HG03342 (cell line): ENCODE results near the gene SEMA6C.
"Not testable (repeated sequence)": the region's sequence is repeated elsewhere in the genome, so short reads cannot be mapped to it uniquely, and the experiment has no call there.

Experiments
- ATAC-seq: cut with Tn5 transposase; IDR thresholded peaks from one replicate; pipeline ENCODE4 v1.9.1; 2021; ENCODE audit warnings: mild to moderate bottlenecking, moderate library complexity; ENCODE audit not compliant: unreplicated experiment

The SEMA6C gene

DNA sequence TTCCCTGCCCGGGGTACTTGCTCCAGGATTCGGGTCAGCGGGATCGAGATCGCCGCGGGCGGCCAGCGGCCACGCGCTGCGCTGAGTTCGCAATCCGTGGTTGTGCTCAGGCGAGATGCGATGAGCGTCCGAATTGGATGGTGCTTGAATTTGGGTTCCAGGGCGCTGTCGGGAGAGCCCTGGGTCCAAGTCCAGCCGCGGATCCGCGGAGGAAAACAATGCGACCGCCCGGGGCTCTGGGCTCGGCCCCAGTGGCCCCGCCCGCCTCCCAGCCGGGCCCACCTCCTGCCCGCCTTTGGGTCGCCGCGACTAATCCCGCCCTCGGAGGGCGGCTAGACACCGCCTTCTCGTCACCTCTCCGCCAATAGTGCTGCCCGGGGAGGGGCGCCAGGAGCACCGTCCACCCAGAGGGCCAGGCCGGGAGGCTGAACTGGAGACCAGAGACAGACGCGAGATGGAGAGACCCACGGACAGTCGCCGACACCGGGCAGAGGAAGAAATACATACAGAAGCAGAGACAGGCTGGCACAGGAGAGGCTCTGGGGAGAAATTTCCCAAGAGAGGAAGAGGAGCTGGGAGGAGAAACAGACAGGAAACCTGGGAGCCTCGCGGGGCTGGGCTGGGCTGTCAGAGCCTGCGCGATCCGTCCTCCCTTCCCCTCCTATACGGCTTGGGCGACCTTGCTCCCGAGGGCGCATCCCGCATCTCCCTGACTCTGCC lies at the start of gene SEMA6C:
Gene SEMA6C (minus strand): TSS at position 220 of the 720 bp plus-strand sequence. CDS start 4,010 bp downstream, outside the sequence.
- ATAC-seq, result peak; percentile 95

DNA sequence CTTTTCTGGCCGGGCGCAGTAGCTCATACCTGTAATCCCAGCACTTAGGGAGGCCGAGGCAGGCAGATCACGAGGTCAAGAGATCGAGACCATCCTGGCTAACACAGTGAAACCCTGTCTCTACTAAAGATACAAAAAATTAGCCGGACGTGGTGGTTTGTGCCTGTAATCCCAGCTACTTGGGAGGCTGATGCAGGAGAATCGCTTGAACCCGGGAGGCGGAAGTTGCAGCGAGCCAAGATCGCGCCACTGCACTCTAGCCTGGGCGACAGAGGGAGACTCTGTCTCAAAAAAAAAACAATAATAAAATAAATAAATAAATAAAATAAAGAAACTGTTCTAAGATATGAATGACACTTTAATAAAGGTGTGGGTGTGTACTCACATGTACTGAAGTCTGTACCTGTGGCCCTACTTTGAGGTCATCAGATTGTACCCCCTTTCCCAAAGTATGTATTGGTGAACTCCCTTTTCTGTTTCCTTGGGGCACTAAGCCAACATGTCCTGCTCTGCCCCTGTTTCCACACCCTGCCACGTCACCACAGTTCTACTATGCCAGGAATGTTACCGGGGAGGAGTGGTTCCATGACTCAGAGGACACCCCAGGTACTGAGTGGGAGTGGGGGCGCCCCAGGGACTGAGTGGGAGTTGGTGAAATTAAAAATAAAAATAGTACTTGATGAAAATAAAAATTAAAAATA lies 48.6 kb upstream of the SEMA6C start:
- ATAC-seq, result not testable (repeated sequence)

GRCh38 chr1:151193856-151194255 lies 47.4 kb upstream of the SEMA6C start:
- ATAC-seq, result no peak

DNA sequence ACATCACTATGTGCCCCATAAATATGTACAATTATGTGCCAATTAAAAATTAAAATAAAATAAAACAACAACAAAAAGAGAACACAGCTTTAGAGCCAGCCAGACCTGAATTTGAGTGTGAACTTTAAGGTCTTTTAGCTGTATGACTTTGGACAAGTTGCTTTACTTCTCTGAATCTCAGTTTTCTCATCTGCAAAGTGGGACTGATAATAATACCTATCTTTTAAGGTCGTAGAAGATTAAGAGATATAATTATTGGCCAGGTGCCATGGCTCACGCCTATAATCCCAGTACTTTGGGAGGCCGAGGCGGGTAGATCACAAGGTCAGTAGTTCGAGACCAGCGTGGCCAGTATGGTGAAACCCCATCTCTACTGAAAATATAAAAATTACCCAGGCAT lies 46.9 kb upstream of the SEMA6C start:
- ATAC-seq, result no peak

- ATAC-seq, result no peak
Observed at GRCh38 chr1:151192047-151192446, 45.6 kb upstream of the SEMA6C start.

DNA sequence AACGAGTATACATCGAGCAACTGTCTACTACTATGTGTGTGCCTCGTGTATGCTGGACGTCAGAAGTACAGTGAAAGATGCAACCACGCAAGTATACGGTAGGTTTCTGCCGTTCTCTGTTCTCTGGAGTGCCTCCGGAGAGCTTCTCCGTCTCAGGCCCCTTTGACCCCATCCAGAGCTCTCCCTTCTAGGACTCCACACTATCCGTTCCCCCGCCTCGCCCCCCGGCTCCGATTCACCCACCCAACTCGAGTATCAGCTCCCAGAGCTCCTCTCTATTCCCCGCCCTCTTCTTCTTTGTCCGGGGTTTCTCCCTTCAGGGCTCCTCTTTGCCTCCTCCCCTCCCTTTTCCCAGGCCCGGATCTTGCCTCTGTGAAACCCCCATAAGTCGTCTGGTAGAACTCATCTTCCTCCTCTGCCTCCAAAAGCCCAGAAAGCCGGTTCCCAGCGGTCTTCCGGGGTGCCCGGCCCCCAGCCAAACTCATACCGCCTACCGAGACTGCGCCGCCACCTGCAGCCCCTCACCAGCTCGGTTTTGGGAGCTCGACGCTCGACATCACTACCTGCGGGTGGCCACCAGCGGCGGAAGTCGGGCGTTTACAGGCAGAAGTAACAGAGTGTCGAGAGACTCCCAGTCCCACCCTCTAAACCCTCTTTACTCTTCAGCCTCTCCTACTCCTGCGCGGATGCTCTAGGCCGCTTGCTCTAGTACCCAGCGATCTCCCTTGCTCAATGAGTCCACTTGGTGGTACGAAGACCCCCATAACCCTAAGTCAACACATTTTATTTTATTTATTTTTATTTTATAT lies 43.4 kb upstream of the SEMA6C start, which contains the start of gene VPS72:
Gene VPS72 (minus strand): TSS at position 561 of the 809 bp plus-strand sequence. CDS start 76 bp downstream, at position 485.
- peak; percentile 89 for ATAC-seq

DNA sequence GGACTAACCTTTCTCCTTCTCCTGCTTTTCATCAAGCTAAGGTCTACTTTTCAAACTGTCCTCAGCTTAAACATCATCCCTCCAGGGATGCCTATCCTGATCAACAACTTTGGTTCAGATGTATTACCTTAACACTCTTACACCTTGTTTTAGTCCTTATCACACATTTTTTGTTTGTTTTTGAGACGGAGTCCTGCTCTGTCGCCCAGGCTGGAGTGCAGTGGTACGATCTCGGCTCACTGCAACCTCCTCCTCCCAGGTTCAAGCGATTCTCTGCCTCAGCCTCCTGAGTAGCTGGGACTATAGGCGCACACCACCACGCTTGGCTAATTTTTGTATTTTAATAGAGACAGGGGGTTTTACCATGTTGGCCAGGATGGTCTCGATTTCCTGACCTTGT lies 42.2 kb upstream of the SEMA6C start:
- not testable (repeated sequence) for ATAC-seq

DNA sequence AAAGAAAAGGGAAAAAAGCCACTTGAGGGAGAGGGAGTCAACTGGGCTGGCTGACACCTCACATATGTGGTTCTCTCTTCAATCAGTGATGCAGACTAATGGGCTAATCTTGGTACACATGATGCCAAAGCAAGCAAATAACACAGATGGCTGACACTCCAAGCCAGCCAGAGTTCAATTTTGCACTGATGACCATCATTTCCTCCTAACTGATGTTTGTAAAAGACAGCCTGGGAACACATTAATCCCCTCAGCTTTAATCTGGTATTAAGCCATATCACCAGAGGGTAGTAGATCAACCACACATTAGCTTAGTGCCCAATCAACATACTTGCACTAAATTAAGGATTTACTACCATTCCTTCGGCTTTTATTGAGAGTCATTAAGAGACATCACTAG lies 40.8 kb upstream of the SEMA6C start:
- ATAC-seq, result no peak

GRCh38 chr1:151184211-151184610 lies 37.8 kb upstream of the SEMA6C start:
- ATAC-seq, result no peak

- ATAC-seq, result no peak
Observed at GRCh38 chr1:151176514-151177045, 30.1 kb upstream of the SEMA6C start.

- ATAC-seq, result no peak
Observed at GRCh38 chr1:151175863-151176262, 29.4 kb upstream of the SEMA6C start, which contains the start of gene TMOD4. Gene TMOD4, minus strand, starts transcription at chr1:151175981. Its CDS starts 1,106 bp downstream, at chr1:151174875.

DNA sequence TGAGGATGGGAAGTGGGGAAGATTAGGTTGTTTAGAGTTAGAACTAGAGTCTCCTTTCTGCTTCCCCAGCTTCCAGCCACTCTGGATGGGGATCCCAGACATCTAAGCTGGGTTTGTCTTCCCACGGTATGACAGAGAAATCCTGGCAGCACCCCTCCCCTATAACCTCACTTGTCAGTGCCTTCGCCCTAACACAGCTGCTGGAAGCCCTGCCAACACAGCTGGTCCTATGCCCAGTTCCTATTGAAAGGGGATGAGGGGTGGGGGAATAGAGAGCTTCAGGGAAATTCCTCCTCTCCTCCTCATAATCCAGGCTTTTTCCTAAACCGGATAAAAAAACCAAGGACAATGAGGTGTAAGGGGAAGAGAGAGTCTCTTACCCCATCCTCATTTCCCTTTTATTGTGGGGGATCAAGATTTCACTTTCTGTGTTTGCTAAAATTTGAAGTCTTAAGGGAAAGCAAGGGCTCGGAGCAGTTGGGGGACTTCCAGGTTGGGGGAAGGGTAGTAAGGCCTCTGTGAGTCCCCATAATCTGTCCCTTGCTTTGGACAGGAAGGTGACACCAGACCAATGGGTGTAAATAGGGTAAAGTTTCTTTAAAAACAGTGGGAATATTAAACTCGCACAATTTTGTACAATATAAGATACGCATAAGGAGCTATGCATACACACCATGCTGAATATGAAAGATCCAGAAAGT lies 28.8 kb upstream of the SEMA6C start:
- no peak for ATAC-seq

DNA sequence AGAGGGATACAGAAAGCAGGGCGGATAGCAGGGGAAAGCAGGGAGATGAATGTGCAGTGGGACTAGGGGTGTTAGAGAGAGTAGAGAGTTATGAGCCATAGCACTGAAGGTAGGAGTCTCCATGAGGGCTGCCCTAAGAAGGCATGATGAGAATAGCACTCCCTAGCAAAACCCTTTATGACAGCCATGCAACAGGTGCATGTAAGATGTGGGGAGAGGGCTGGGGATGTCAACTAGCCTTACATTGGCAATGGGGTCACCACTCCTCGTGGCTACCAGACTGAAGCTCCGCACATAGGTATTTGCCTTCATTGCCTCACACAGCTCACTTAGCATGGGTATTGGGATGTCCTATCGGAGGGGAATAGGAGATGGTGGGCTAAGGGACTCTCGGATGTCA lies 24.8 kb upstream of the SEMA6C start:
- no peak for ATAC-seq

DNA sequence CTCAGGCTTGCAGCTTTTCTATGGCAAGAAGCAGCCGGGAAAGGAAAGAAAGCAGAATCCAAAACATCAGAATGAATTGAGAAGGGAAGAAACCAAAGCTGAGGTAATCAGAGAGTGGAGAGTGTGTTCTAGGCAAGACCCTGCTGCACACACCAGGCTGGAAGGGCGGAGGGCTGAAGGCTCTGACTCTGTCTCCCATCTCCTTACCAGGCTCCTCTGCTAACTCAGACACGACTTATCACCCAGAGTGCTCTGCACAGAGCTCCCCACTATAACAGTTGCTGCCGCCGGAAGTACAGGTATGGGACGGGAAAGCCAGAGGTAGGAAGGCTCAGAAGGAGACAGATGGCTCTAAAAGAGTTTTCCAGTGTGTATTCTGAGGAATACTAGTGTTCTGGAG lies 20.7 kb upstream of the SEMA6C start:
- no peak for ATAC-seq

DNA sequence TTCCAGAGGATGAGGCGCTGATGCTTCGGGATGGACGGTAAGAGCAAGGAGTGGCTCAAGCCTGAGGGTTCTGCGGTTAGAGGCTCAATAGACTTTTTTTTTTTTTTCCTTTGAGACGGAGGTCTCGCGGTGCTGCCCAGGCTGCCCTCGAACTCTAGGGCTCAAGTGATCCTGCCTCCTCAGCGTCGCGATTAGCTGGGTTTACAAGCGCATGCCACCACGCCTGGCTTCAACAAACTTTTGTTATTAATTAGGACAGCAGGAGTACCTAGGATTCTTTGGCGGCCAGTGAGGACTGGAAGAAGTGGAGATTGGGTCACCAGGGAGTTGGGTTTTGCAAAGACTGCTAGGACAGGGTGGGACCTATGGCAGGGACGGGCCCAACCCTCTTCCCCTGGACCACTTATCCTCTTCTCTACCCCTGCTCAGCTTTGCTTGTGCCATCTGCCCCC lies 20.1 kb upstream of the SEMA6C start:
- no peak for ATAC-seq

DNA sequence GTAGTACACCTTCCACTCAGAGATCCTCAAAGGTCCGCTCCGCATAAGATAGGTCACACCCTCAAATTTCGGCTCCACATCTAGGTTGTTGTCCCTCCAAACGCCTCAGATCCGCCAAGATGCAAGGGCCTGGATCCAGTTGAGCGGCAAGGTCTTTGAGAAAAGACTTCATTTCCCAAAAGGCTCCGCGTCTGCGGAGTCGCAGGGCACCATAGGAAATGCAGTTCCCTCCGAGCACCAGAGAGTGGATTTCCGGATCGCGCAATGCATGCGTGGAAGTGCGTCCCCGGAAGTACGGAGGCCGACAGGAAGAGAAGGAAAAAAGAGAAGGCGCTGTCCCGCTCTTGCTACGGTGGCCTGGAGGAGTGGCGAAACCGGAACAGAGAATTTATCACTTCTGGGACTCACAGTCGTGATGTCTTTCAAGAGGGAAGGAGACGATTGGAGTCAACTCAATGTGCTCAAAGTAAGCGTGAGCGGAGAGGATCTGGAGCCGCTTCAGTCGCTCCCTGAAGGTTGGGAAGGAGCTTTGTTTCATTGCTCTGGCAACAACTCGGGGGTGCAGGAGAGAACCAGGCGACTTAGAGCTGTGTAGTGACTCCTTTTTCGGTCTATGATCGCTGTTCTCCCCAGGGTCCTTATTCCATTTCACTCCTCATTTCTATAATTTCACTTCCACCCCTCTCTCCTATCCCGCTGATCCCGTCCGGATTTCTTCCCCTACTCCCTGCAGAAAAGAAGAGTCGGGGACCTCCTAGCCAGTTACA lies 19.5 kb upstream of the SEMA6C start, which contains the start of the genes LYSMD1 and SCNM1:
Gene LYSMD1 (minus strand): TSS at position 165 of the 767 bp plus-strand sequence. CDS start 644 bp downstream, outside the sequence.
Gene SCNM1 (plus strand): TSS at position 407 of the 767 bp plus-strand sequence. CDS start 9 bp downstream, at position 416.
- ATAC-seq, result peak; percentile 78

- ATAC-seq, result no peak
Observed at GRCh38 chr1:151165281-151165737, 18.9 kb upstream of the SEMA6C start.

DNA sequence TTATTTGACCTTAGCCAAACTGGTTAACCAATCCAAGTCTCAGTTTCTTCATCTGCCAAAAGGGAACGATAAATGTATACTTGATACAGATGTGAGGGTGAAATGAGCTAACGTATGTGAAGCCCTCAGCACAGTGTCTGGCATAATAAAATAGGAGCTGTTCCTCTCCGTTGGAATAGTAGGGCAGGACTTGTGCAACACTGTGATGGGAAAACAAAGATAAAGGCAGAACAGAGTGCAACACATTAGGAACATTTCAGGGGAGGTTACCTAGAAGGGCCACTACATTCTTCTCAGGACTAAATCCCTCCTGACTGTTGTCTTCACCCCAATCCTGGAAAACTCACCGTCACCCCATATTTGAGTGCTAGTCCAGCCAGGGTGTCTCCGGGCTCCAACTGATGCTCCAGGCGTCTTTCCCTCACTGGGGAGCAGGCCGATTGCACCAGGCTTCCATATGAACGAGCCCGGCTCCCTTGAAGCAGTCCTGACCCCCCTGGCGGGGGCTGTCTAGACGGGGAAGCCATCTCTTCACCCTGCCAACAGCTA lies 18.4 kb upstream of the SEMA6C start:
- no peak for ATAC-seq

GRCh38 chr1:151159373-151159772 lies 12.9 kb upstream of the SEMA6C start:
- ATAC-seq, result no peak
